GM23338 (cell line): ENCODE data around the gene SLC41A3. TPM values are rescaled to one million over a fixed set of nuclear protein-coding genes. Genes with fewer than 3 reads are reported as not detected.

Experiments
- ATAC-seq: fragments of 200-7000 bp; cut with Tn5 transposase; 3 replicates; pipeline ENCODE4 v1.9.1; 2020
- DNase-seq: peaks from one replicate; pipeline ENCODE4 v3.0.0-alpha.2; 2015; ENCODE audit warnings: low spot score
- H2AFZ ChIP-seq: fragments of 200-600 bp; sonication (generic); 2 replicates; pipeline ENCODE4 v1.8.0; 2016; ENCODE audit warnings: antibody characterized with exemption, mild to moderate bottlenecking, moderate library complexity
- H3F3A ChIP-seq: fragments of 200-600 bp; sonication (generic); replicated peaks from 2 replicates; pipeline ENCODE4 v1.8.0; 2017; ENCODE audit warnings: antibody characterized with exemption, mixed run types, low read depth
- H3K27ac ChIP-seq: fragments of 200-600 bp; sonication (generic); 2 replicates; pipeline ENCODE4 v1.6.1; 2016; ENCODE audit warnings: low read depth
- H3K27me3 ChIP-seq: fragments of 200-600 bp; sonication (generic); 2 replicates; pipeline ENCODE4 v1.8.0; 2016; ENCODE audit warnings: mild to moderate bottlenecking, mixed run types, moderate library complexity; ENCODE audit not compliant: insufficient read depth
- H3K36me3 ChIP-seq: fragments of 200-600 bp; sonication (generic); 2 replicates; pipeline ENCODE4 v1.8.0; 2016; ENCODE audit warnings: mild to moderate bottlenecking; ENCODE audit not compliant: insufficient read depth
- H3K4me1 ChIP-seq: fragments of 200-600 bp; sonication (generic); 2 replicates; pipeline ENCODE4 v1.8.0; 2016; ENCODE audit warnings: mild to moderate bottlenecking, moderate library complexity; ENCODE audit not compliant: insufficient read depth
- H3K4me2 ChIP-seq: fragments of 200-600 bp; sonication (generic); 2 replicates; pipeline ENCODE4 v1.7.1; 2017; ENCODE audit warnings: mixed run types
- H3K4me3 ChIP-seq: fragments of 200-600 bp; sonication (generic); 2 replicates; pipeline ENCODE4 v1.6.1; 2016; ENCODE audit warnings: mixed run types
- H3K79me2 ChIP-seq: fragments of 200-600 bp; sonication (generic); replicated peaks from 2 replicates; pipeline ENCODE4 v1.8.0; 2017; ENCODE audit warnings: mild to moderate bottlenecking; ENCODE audit not compliant: insufficient read depth
- H3K9me2 ChIP-seq: fragments of 200-600 bp; sonication (generic); 2 replicates; pipeline ENCODE4 v1.8.0; 2017; ENCODE audit not compliant: insufficient read depth
- H4K20me1 ChIP-seq: fragments of 200-600 bp; sonication (generic); replicated peaks from 2 replicates; pipeline ENCODE4 v1.8.0; 2017; ENCODE audit warnings: mild to moderate bottlenecking; ENCODE audit not compliant: insufficient read depth
- H3K27ac Mint-ChIP-seq: 2 replicates; pipeline ENCODE4 v1.8.0; 2020; ENCODE audit warnings: inconsistent platforms, mild to moderate bottlenecking, moderate library complexity, mixed read lengths
- H3K27me3 Mint-ChIP-seq: 3 replicates; pipeline ENCODE4 v1.8.0; 2022; ENCODE audit warnings: low read depth, mild to moderate bottlenecking, moderate library complexity, mixed read lengths, inconsistent platforms; ENCODE audit not compliant: insufficient read depth, poor library complexity
- H3K36me3 Mint-ChIP-seq: 3 replicates; pipeline ENCODE4 v1.8.0; 2021; ENCODE audit warnings: low read depth, mild to moderate bottlenecking, inconsistent platforms, moderate library complexity, mixed read lengths
- H3K4me1 Mint-ChIP-seq: 3 replicates; pipeline ENCODE4 v1.8.0; 2020; ENCODE audit warnings: mild to moderate bottlenecking, inconsistent platforms, mixed read lengths
- H3K4me3 Mint-ChIP-seq: 3 replicates; pipeline ENCODE4 v1.8.0; 2021; ENCODE audit warnings: moderate library complexity, mild to moderate bottlenecking, inconsistent platforms, mixed read lengths
- H3K9me3 Mint-ChIP-seq: 3 replicates; pipeline ENCODE4 v1.8.0; 2020; ENCODE audit warnings: moderate library complexity, mild to moderate bottlenecking, inconsistent platforms, mixed read lengths
- EZH2phosphoT487 ChIP-seq: fragments of 200-600 bp; sonication (generic); IDR thresholded peaks from one replicate; pipeline ENCODE4 v1.8.1; 2018; ENCODE audit warnings: antibody characterized with exemption; ENCODE audit not compliant: unreplicated experiment
- NANOG ChIP-seq: IDR thresholded peaks from 2 replicates; pipeline ENCODE4 v1.6.1; 2016; ENCODE audit warnings: antibody characterized with exemption, borderline replicate concordance
- STAT1 ChIP-seq: IDR thresholded peaks from one replicate; pipeline ENCODE4 v1.6.1; 2016; ENCODE audit warnings: antibody characterized with exemption; ENCODE audit not compliant: unreplicated experiment
- ZNF114 ChIP-seq: fragments of 250-450 bp; sonication (Bioruptor Pico); IDR thresholded peaks from 2 replicates; pipeline ENCODE4 v1.5.0; 2020; ENCODE audit warnings: mild to moderate bottlenecking, moderate library complexity
- polyA plus RNA-seq: library from polyadenylated mRNA; unstranded; fragments of >200 nt; fragmentation: Nextera tagmentation; extraction: Ambion mirVana; gene quantifications from 2 replicates; pipeline ENCODE4 v1.2.1, GENCODE V29; 2016
- total RNA-seq: library from RNA; depleted of rRNA; stranded (reverse); fragments of >200 nt; shearing (Covaris generic); gene quantifications from 2 replicates; pipeline ENCODE4 v1.2.3, GENCODE V29; 2014
- TF ChIP-seq, protein P1 (sequence below): IDR thresholded peaks from 2 replicates; pipeline ENCODE4 v1.6.1; 2016; ENCODE audit warnings: antibody characterized with exemption
- TF ChIP-seq, protein P2 (sequence below): IDR thresholded peaks from one replicate; pipeline ENCODE4 v1.6.1; 2018; ENCODE audit warnings: antibody characterized with exemption; ENCODE audit not compliant: unreplicated experiment
- TF ChIP-seq, protein P3 (sequence below), 2 experiments: fragments of 200-600 bp in 1 of 2; sonication (generic) in 1 of 2; conservative IDR thresholded peaks; 2 replicates each; pipeline versions ENCODE4 v1.5.1 to v1.6.1; 2016 to 2017; ENCODE audit warnings: antibody characterized with exemption in 2 of 2, low read depth in 2 of 2, mild to moderate bottlenecking in 2 of 2, moderate library complexity in 1 of 2
- TF ChIP-seq, protein P4 (sequence below): fragments of 250-450 bp; sonication (Bioruptor Pico); IDR thresholded peaks from 2 replicates; pipeline ENCODE4 v1.5.0; 2020; ENCODE audit warnings: mild to moderate bottlenecking, moderate library complexity

Gene SLC41A3
- total and polyA plus RNA-seq, 2 experiments from 2014 or later = 12.1 to 29.8 TPM

DNA sequence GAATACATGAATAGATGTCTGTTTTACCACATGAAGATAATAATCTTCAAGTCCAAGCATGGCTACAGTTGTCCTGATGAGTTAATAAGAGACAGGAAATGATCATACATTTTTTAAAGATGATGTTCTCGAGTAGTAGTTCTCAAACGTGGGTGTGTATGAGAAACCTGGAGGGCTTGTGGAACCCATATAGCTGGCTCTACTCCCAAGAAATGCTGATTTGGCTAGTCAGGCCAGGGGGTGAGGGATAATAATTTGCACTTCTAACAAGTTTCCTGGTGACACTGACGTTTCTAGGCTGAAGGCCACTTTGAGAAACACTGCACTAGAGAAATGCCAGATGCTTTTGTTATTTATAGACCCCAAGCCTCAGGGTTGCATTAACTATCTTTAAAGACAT lies 78.0 kb downstream of the SLC41A3 start (continued):
- TF ChIP-seq, protein P1, sequence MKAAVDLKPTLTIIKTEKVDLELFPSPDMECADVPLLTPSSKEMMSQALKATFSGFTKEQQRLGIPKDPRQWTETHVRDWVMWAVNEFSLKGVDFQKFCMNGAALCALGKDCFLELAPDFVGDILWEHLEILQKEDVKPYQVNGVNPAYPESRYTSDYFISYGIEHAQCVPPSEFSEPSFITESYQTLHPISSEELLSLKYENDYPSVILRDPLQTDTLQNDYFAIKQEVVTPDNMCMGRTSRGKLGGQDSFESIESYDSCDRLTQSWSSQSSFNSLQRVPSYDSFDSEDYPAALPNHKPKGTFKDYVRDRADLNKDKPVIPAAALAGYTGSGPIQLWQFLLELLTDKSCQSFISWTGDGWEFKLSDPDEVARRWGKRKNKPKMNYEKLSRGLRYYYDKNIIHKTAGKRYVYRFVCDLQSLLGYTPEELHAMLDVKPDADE = no peak
- TF ChIP-seq, protein P2, sequence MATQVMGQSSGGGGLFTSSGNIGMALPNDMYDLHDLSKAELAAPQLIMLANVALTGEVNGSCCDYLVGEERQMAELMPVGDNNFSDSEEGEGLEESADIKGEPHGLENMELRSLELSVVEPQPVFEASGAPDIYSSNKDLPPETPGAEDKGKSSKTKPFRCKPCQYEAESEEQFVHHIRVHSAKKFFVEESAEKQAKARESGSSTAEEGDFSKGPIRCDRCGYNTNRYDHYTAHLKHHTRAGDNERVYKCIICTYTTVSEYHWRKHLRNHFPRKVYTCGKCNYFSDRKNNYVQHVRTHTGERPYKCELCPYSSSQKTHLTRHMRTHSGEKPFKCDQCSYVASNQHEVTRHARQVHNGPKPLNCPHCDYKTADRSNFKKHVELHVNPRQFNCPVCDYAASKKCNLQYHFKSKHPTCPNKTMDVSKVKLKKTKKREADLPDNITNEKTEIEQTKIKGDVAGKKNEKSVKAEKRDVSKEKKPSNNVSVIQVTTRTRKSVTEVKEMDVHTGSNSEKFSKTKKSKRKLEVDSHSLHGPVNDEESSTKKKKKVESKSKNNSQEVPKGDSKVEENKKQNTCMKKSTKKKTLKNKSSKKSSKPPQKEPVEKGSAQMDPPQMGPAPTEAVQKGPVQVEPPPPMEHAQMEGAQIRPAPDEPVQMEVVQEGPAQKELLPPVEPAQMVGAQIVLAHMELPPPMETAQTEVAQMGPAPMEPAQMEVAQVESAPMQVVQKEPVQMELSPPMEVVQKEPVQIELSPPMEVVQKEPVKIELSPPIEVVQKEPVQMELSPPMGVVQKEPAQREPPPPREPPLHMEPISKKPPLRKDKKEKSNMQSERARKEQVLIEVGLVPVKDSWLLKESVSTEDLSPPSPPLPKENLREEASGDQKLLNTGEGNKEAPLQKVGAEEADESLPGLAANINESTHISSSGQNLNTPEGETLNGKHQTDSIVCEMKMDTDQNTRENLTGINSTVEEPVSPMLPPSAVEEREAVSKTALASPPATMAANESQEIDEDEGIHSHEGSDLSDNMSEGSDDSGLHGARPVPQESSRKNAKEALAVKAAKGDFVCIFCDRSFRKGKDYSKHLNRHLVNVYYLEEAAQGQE = no peak
- no peak for TF ChIP-seq NANOG
- TF ChIP-seq, protein P3, sequence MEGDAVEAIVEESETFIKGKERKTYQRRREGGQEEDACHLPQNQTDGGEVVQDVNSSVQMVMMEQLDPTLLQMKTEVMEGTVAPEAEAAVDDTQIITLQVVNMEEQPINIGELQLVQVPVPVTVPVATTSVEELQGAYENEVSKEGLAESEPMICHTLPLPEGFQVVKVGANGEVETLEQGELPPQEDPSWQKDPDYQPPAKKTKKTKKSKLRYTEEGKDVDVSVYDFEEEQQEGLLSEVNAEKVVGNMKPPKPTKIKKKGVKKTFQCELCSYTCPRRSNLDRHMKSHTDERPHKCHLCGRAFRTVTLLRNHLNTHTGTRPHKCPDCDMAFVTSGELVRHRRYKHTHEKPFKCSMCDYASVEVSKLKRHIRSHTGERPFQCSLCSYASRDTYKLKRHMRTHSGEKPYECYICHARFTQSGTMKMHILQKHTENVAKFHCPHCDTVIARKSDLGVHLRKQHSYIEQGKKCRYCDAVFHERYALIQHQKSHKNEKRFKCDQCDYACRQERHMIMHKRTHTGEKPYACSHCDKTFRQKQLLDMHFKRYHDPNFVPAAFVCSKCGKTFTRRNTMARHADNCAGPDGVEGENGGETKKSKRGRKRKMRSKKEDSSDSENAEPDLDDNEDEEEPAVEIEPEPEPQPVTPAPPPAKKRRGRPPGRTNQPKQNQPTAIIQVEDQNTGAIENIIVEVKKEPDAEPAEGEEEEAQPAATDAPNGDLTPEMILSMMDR (conservative IDR thresholded peaks at IDR 0.05; ENCODE audit: low read depth in 2 of 2) = no peak

DNA sequence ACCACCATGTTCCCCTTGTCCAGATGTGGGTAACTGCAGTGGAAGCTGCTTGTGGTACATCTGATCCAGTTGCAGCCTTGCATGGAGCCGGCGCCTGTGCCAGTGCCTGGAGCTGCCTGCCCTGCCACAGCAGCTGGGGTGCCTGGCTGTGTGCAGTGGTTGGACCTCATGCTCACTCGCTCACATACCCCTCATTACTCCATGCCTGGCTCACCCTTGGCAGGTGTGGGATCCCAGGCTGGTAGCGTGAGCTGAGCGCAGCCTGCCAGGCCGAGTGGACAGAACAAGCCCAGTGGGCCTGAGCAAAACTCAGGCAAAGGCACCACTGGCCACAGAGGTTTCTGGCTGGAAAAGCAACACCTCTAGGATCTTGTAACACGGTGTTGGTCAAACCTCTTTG lies 79.2 kb downstream of the SLC41A3 start:
- no peaks in the 10 kb centered on the region for H3F3A ChIP-seq
- no peak overlapping the region for H3K4me2 ChIP-seq
- no peaks in the 10 kb centered on the region for H3K4me1 ChIP-seq
- H2AFZ ChIP-seq = no peak overlapping the region
- H3K27ac Mint-ChIP-seq = no peak overlapping the region
- no peaks in the 10 kb centered on the region for H3K4me1 Mint-ChIP-seq
- H3K4me3 ChIP-seq = no peak overlapping the region
- peaks cover 5% of the 10 kb centered on the region; the same call in 1 of the 2 replicates for H3K9me2 ChIP-seq
- no peak overlapping the region for H3K4me3 Mint-ChIP-seq
- H3K27ac ChIP-seq = no peak overlapping the region
- no peaks in the 10 kb centered on the region for H4K20me1 ChIP-seq
- H3K36me3 Mint-ChIP-seq = peaks cover 3% of the 10 kb centered on the region; the same call in 1 of the 3 replicates
- no peaks in the 10 kb centered on the region for H3K27me3 ChIP-seq
- H3K36me3 ChIP-seq = no peaks in the 10 kb centered on the region
- ATAC-seq (no peak), DNase-seq (no peak)
- peaks cover 8% of the 10 kb centered on the region; the same call in 2 of the 3 replicates for H3K9me3 Mint-ChIP-seq
- no peaks in the 10 kb centered on the region for H3K79me2 ChIP-seq
- no peaks in the 10 kb centered on the region for H3K27me3 Mint-ChIP-seq
- TF ChIP-seq, protein P4, sequence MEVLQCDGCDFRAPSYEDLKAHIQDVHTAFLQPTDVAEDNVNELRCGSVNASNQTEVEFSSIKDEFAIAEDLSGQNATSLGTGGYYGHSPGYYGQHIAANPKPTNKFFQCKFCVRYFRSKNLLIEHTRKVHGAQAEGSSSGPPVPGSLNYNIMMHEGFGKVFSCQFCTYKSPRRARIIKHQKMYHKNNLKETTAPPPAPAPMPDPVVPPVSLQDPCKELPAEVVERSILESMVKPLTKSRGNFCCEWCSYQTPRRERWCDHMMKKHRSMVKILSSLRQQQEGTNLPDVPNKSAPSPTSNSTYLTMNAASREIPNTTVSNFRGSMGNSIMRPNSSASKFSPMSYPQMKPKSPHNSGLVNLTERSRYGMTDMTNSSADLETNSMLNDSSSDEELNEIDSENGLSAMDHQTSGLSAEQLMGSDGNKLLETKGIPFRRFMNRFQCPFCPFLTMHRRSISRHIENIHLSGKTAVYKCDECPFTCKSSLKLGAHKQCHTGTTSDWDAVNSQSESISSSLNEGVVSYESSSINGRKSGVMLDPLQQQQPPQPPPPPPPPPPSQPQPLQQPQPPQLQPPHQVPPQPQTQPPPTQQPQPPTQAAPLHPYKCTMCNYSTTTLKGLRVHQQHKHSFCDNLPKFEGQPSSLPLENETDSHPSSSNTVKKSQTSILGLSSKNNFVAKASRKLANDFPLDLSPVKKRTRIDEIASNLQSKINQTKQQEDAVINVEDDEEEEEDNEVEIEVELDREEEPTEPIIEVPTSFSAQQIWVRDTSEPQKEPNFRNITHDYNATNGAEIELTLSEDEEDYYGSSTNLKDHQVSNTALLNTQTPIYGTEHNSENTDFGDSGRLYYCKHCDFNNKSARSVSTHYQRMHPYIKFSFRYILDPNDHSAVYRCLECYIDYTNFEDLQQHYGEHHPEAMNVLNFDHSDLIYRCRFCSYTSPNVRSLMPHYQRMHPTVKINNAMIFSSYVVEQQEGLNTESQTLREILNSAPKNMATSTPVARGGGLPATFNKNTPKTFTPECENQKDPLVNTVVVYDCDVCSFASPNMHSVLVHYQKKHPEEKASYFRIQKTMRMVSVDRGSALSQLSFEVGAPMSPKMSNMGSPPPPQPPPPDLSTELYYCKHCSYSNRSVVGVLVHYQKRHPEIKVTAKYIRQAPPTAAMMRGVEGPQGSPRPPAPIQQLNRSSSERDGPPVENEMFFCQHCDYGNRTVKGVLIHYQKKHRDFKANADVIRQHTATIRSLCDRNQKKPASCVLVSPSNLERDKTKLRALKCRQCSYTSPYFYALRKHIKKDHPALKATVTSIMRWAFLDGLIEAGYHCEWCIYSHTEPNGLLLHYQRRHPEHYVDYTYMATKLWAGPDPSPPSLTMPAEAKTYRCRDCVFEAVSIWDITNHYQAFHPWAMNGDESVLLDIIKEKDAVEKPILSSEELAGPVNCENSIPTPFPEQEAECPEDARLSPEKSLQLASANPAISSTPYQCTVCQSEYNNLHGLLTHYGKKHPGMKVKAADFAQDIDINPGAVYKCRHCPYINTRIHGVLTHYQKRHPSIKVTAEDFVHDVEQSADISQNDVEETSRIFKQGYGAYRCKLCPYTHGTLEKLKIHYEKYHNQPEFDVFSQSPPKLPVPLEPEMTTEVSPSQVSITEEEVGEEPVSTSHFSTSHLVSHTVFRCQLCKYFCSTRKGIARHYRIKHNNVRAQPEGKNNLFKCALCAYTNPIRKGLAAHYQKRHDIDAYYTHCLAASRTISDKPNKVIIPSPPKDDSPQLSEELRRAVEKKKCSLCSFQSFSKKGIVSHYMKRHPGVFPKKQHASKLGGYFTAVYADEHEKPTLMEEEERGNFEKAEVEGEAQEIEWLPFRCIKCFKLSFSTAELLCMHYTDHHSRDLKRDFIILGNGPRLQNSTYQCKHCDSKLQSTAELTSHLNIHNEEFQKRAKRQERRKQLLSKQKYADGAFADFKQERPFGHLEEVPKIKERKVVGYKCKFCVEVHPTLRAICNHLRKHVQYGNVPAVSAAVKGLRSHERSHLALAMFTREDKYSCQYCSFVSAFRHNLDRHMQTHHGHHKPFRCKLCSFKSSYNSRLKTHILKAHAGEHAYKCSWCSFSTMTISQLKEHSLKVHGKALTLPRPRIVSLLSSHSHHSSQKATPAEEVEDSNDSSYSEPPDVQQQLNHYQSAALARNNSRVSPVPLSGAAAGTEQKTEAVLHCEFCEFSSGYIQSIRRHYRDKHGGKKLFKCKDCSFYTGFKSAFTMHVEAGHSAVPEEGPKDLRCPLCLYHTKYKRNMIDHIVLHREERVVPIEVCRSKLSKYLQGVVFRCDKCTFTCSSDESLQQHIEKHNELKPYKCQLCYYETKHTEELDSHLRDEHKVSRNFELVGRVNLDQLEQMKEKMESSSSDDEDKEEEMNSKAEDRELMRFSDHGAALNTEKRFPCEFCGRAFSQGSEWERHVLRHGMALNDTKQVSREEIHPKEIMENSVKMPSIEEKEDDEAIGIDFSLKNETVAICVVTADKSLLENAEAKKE (CRISPR knock-in tag) = no peak
- TF ChIP-seq EZH2phosphoT487 = no peak
- TF ChIP-seq, protein P3 (conservative IDR thresholded peaks at IDR 0.05; ENCODE audit: low read depth in 2 of 2) = no peak
- TF ChIP-seq ZNF114 = no peak
- TF ChIP-seq STAT1 = no peak
